ENCODE measurements around the gene CDCA3. TPM values are rescaled to one million over a fixed set of nuclear protein-coding genes. Genes with fewer than 3 reads are reported as not detected.
A peak's percentile ranks its signal among the peaks of the same experiment; 100 is the strongest.

CDCA3 gene
- total and polyA plus RNA-seq, 2 of the 13 experiments (the other 11 are each of a cell fraction or from before 2014, with no cell fraction given): 32.7 to 56.5 TPM

GRCh38 chr12:6851921-6852650 lies 1.0 kb upstream of the CDCA3 start, which contains the start of gene USP5 (continued):
- TF ChIP-seq CEBPB (IDR thresholded peaks at IDR 0.05; ENCODE audit: borderline replicate concordance, low read depth, low read length): no peak
- no peak for TF ChIP-seq CSRNP2 (CRISPR knock-in tag; conservative IDR thresholded peaks at IDR 0.05; ENCODE audit: low read depth)
- no peak for TF ChIP-seq HMGA1 (CRISPR knock-in tag; conservative IDR thresholded peaks at IDR 0.05)
- no peak for TF ChIP-seq CBX2 (IDR thresholded peaks at IDR 0.05; ENCODE audit: low read depth, low read length)
- TF ChIP-seq CBX2 (CRISPR knock-in tag; IDR thresholded peaks at IDR 0.05; ENCODE audit: low read depth): no peak
- TF ChIP-seq ZNF282 (IDR thresholded peaks at IDR 0.05; ENCODE audit: partially characterized antibody): no peak
- no peak for TF ChIP-seq RFXANK (CRISPR knock-in tag; IDR thresholded peaks at IDR 0.05)
- TF ChIP-seq SIX4 (CRISPR knock-in tag; IDR thresholded peaks at IDR 0.05): no peak
- TF ChIP-seq ZNF296 (CRISPR knock-in tag; conservative IDR thresholded peaks at IDR 0.05): no peak
- no peak for TF ChIP-seq ZBTB8A (CRISPR knock-in tag; IDR thresholded peaks at IDR 0.05; ENCODE audit: borderline replicate concordance, low read depth)
- no peak for TF ChIP-seq ATAD3A (CRISPR knock-in tag; IDR thresholded peaks at IDR 0.05)
- TF ChIP-seq, protein P1, sequence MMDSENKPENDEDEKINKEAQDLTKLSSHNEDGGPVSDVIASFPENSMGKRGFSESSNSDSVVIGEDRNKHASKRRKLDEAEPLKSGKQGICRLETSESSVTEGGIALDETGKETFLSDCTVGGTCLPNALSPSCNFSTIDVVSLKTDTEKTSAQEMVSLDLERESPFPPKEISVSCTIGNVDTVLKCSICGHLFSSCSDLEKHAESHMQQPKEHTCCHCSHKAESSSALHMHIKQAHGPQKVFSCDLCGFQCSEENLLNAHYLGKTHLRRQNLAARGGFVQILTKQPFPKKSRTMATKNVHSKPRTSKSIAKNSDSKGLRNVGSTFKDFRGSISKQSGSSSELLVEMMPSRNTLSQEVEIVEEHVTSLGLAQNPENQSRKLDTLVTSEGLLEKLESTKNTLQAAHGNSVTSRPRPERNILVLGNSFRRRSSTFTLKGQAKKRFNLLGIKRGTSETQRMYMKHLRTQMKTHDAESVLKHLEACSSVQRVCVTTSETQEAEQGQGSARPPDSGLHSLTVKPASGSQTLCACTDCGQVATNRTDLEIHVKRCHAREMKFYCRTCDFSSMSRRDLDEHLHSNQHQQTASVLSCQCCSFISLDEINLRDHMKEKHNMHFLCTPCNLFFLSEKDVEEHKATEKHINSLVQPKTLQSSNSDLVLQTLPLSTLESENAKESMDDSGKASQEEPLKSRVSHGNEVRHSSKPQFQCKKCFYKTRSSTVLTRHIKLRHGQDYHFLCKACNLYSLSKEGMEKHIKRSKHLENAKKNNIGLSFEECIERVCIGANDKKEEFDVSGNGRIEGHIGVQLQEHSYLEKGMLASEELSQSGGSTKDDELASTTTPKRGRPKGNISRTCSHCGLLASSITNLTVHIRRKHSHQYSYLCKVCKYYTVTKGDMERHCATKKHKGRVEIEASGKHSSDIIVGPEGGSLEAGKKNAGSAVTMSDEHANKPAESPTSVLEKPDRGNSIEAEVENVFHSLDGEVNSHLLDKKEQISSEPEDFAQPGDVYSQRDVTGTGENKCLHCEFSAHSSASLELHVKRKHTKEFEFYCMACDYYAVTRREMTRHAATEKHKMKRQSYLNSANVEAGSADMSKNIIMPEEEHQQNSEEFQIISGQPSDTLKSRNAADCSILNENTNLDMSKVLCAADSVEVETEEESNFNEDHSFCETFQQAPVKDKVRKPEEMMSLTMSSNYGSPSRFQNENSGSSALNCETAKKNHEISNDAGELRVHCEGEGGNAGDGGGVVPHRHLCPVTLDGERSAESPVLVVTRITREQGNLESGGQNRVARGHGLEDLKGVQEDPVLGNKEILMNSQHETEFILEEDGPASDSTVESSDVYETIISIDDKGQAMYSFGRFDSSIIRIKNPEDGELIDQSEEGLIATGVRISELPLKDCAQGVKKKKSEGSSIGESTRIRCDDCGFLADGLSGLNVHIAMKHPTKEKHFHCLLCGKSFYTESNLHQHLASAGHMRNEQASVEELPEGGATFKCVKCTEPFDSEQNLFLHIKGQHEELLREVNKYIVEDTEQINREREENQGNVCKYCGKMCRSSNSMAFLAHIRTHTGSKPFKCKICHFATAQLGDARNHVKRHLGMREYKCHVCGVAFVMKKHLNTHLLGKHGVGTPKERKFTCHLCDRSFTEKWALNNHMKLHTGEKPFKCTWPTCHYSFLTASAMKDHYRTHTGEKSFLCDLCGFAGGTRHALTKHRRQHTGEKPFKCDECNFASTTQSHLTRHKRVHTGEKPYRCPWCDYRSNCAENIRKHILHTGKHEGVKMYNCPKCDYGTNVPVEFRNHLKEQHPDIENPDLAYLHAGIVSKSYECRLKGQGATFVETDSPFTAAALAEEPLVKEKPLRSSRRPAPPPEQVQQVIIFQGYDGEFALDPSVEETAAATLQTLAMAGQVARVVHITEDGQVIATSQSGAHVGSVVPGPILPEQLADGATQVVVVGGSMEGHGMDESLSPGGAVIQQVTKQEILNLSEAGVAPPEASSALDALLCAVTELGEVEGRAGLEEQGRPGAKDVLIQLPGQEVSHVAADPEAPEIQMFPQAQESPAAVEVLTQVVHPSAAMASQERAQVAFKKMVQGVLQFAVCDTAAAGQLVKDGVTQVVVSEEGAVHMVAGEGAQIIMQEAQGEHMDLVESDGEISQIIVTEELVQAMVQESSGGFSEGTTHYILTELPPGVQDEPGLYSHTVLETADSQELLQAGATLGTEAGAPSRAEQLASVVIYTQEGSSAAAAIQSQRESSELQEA (CRISPR knock-in tag; IDR thresholded peaks at IDR 0.05; ENCODE audit: not compliant biosample characterization): no peak
- no peak for TF ChIP-seq THAP7 (CRISPR knock-in tag; IDR thresholded peaks at IDR 0.05)
- no peak for TF ChIP-seq ZNF674 (CRISPR knock-in tag; IDR thresholded peaks at IDR 0.05; ENCODE audit: low read depth)
- TF ChIP-seq HDAC6 (IDR thresholded peaks at IDR 0.05; ENCODE audit: low read depth, low read length): no peak
- TF ChIP-seq ATF7 (IDR thresholded peaks at IDR 0.05): no peak
- TF ChIP-seq ATF7 (CRISPR knock-in tag; IDR thresholded peaks at IDR 0.05): peak; percentile 53; the same call in 1 of the 2 replicates
- TF ChIP-seq ARNT (IDR thresholded peaks at IDR 0.05): no peak
- TF ChIP-seq SOX5 (CRISPR knock-in tag; IDR thresholded peaks at IDR 0.05; ENCODE audit: borderline replicate concordance): no peak; the same call in 1 of the 2 replicates
- no peak; the same call in none of the 2 replicates for TF ChIP-seq FOSL2 (CRISPR knock-in tag; IDR thresholded peaks at IDR 0.05)
- TF ChIP-seq GTF2F1 (IDR thresholded peaks at IDR 0.05; ENCODE audit: low read length): no peak
- TF ChIP-seq ZSCAN30 (CRISPR knock-in tag; IDR thresholded peaks at IDR 0.05): no peak

All from HepG2 (cell line).